OCI-LY1 (cell line): Measurements from ENCODE around the gene SNAI1.

Experiments used
- H2AFZ ChIP-seq: fragments of 200-600 bp; sonication (generic), shearing (Covaris generic); 2 replicates; pipeline ENCODE4 v1.6.0; 2014; ENCODE audit warnings: antibody characterized with exemption, mild to moderate bottlenecking, low read length
- H3F3A ChIP-seq: fragments of 200-600 bp; sonication (generic), shearing (Covaris generic); 2 replicates; pipeline ENCODE4 v1.6.0; 2014; ENCODE audit warnings: mild to moderate bottlenecking, antibody characterized with exemption, low read length, moderate library complexity; ENCODE audit not compliant: insufficient read depth
- H3K27ac ChIP-seq: fragments of 200-600 bp; sonication (generic); 2 replicates; pipeline ENCODE4 v1.5.1; 2014; ENCODE audit warnings: low read length, mixed run types, mild to moderate bottlenecking, low read depth; ENCODE audit not compliant: poor library complexity, severe bottlenecking
- H3K27me3 ChIP-seq: fragments of 200-600 bp; sonication (generic); 2 replicates; pipeline ENCODE4 v1.6.0; 2014; ENCODE audit warnings: antibody characterized with exemption, mild to moderate bottlenecking, low read length, moderate library complexity; ENCODE audit not compliant: insufficient read depth
- H3K36me3 ChIP-seq: fragments of 200-600 bp; sonication (generic); 2 replicates; pipeline ENCODE4 v1.6.1; 2014; ENCODE audit warnings: mild to moderate bottlenecking, antibody characterized with exemption, low read length, moderate library complexity, mixed read lengths; ENCODE audit not compliant: insufficient read depth
- H3K4me1 ChIP-seq: fragments of 200-600 bp; sonication (generic); 2 replicates; pipeline ENCODE4 v1.5.1; 2014; ENCODE audit warnings: mild to moderate bottlenecking, low read length, moderate library complexity; ENCODE audit not compliant: insufficient read depth, severe bottlenecking
- H3K4me2 ChIP-seq: fragments of 200-600 bp; sonication (generic), shearing (Covaris generic); 2 replicates; pipeline ENCODE4 v1.6.1; 2014; ENCODE audit warnings: low read length
- H3K4me3 ChIP-seq: fragments of 200-600 bp; sonication (generic); 2 replicates; pipeline ENCODE4 v1.5.1; 2014; ENCODE audit warnings: low read length, low read depth, mild to moderate bottlenecking, mixed read lengths; ENCODE audit not compliant: poor library complexity, severe bottlenecking
- H3K79me2 ChIP-seq: fragments of 200-600 bp; shearing (Covaris generic); 2 replicates; pipeline ENCODE4 v1.6.1; 2016; ENCODE audit warnings: mixed run types, low read length, mixed read lengths; ENCODE audit not compliant: insufficient read depth
- H3K9ac ChIP-seq: fragments of 200-600 bp; sonication (generic), shearing (Covaris generic); 2 replicates; pipeline ENCODE4 v1.6.1; 2014; ENCODE audit warnings: mild to moderate bottlenecking, low read length, mixed read lengths
- H3K9me2 ChIP-seq: fragments of 200-600 bp; sonication (generic), shearing (Covaris generic); 2 replicates; pipeline ENCODE4 v1.6.1; 2014; ENCODE audit warnings: low read depth, mild to moderate bottlenecking, low read length, mixed read lengths
- H3K9me3 ChIP-seq: fragments of 200-600 bp; shearing (Covaris generic); 2 replicates; pipeline ENCODE4 v1.6.1; 2014; ENCODE audit warnings: low read length, mixed read lengths
- H4K20me1 ChIP-seq: fragments of 200-600 bp; sonication (generic), shearing (Covaris generic); 2 replicates; pipeline ENCODE4 v1.6.0; 2016; ENCODE audit warnings: mild to moderate bottlenecking, low read length; ENCODE audit not compliant: insufficient read depth
- EZH2 ChIP-seq: fragments of 200-600 bp; sonication (generic), shearing (Covaris generic); IDR thresholded peaks from 2 replicates; pipeline ENCODE4 v1.8.0; 2017; ENCODE audit warnings: borderline replicate concordance, mixed run types, mild to moderate bottlenecking, antibody characterized with exemption, low read length, moderate library complexity, mixed read lengths
- TF ChIP-seq, protein P1 (sequence below): fragments of 200-600 bp; sonication (generic), shearing (Covaris generic); IDR thresholded peaks from 2 replicates; pipeline ENCODE4 v1.5.1; 2017; ENCODE audit warnings: mild to moderate bottlenecking, antibody characterized with exemption, low read length, moderate library complexity, mixed read lengths

The SNAI1 gene

DNA sequence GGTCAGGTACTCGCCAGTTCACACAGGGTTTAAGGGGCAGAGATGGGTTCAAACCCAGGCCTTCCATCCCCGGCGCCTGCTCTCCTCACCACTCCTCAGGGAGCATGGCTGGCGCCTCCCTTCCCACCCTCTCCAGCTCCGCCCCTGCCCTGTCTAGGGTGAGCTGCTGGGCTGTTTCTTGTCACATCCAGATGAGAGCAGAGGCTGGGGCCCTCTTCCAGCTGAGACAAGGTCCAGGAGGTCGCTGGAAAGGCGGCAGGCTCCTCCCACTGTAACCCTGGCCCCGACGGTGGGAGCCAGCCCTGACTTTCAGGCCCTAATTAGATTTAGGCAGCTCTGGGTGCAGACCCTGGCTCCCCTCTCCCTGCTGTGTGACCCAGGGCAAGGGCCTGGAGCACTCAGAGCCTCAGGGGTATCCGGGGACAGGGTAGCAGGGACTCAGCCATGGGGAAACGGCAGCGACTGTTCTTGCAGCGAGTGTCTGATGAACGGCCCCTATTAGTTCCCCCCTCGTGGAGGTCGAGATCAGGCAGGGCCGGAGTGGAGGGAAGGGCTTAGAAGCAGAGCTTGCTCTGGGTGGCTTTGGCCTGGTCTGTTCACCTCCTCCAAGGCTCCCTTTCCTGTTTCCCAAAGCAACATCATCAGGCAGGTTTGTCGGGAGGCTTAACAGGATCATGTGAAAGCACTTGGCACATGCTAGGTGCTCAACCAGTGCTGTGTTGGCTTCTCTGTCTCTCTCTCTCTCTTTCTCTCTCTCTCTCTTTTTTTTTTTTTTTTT, 33.4 kb downstream of the SNAI1 start:
- Histone ChIP-seq H3K9ac (no peak overlapping the region), H3K9me2 (no peaks in the 10 kb centered on the region), H3K36me3 (no peaks in the 10 kb centered on the region), H3F3A (no peaks in the 10 kb centered on the region), H3K27ac (no peak overlapping the region), H3K4me1 (peaks cover 12% of the 10 kb centered on the region), H3K4me3 (no peak overlapping the region), H3K4me2 (no peak overlapping the region), H2AFZ (no peak overlapping the region), H4K20me1 (no peaks in the 10 kb centered on the region), H3K9me3 (no peaks in the 10 kb centered on the region), H3K79me2 (no peaks in the 10 kb centered on the region), H3K27me3 (0 out of 2 replicates have a peak, but pooled peaks cover 6% of the 10 kb centered on the region)
- no peak for TF ChIP-seq EZH2
- TF ChIP-seq, protein P1, sequence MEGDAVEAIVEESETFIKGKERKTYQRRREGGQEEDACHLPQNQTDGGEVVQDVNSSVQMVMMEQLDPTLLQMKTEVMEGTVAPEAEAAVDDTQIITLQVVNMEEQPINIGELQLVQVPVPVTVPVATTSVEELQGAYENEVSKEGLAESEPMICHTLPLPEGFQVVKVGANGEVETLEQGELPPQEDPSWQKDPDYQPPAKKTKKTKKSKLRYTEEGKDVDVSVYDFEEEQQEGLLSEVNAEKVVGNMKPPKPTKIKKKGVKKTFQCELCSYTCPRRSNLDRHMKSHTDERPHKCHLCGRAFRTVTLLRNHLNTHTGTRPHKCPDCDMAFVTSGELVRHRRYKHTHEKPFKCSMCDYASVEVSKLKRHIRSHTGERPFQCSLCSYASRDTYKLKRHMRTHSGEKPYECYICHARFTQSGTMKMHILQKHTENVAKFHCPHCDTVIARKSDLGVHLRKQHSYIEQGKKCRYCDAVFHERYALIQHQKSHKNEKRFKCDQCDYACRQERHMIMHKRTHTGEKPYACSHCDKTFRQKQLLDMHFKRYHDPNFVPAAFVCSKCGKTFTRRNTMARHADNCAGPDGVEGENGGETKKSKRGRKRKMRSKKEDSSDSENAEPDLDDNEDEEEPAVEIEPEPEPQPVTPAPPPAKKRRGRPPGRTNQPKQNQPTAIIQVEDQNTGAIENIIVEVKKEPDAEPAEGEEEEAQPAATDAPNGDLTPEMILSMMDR = no peak

DNA sequence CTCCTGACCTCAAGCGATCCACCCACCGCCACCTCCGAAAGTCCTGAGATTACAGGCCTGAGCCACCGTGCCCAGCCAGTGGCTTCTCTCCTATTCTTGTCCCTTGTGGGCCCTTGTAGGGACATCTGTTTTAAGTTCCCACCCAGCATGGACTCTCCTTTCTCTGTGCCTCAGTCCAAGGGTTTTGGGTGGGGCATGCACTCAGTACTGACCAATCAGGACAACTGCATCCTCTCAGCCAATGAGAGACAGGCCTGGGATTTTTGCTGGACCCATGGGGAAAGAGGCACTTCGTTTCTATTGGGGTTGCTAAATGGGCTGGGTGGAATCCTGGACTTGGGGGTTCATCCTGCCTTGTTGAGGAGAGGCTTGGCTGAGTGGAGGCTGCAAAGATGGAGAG, 34.4 kb downstream of the SNAI1 start:
- H3K79me2 ChIP-seq = no peaks in the 10 kb centered on the region
- H3K4me1 ChIP-seq = peaks cover 8% of the 10 kb centered on the region
- H3K27me3 ChIP-seq = 0 out of 2 replicates have a peak, but pooled peaks cover 6% of the 10 kb centered on the region
- no peaks in the 10 kb centered on the region for H3K9me3 ChIP-seq
- TF ChIP-seq EZH2 = no peak
- no peaks in the 10 kb centered on the region for H3K36me3 ChIP-seq
- H3K4me3 ChIP-seq = no peak overlapping the region
- H2AFZ ChIP-seq = no peak overlapping the region
- H3K9ac ChIP-seq = no peak overlapping the region
- H4K20me1 ChIP-seq = no peaks in the 10 kb centered on the region
- H3K4me2 ChIP-seq = no peak overlapping the region
- no peaks in the 10 kb centered on the region for H3F3A ChIP-seq
- H3K27ac ChIP-seq = no peak overlapping the region
- no peaks in the 10 kb centered on the region for H3K9me2 ChIP-seq

DNA sequence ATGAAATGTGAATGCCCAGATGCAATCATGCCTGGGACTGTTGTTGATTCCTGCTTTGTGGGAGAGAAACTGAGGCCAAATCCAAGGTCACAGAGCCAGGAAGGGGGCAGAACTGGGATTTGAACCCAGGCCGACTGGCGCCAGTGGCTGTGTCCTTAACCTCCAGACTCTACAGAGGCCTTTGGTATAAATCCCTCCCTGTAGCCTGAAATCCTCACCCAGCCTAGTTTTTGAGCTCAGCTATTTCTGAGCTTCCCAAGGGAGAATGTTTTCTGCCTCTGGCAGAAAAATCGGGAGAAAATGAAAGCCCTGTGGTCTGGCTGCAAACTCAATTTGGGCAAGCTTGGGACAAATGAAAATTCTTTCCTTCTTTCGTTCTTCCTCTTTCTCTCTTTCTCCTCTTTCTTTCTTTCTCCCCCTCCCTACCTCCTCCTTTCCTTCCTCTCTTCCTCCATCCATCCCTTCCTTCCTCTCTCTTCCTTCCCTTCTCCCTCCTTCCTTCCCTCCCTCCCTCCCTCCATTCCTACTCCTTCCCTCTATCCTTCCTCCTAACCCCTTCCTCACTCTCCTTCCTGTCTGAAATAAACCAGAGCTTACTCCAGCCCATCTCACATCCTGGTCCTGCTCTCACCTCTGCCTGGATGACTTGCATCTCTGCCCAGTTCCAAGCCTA, 34.9 kb downstream of the SNAI1 start:
- peaks cover 3% of the 10 kb centered on the region for H3K4me1 ChIP-seq
- no peaks in the 10 kb centered on the region for H3K9me2 ChIP-seq
- TF ChIP-seq, protein P1 = no peak
- no peak for TF ChIP-seq EZH2
- H3K9ac ChIP-seq = no peak overlapping the region
- no peaks in the 10 kb centered on the region for H3K9me3 ChIP-seq
- no peaks in the 10 kb centered on the region for H3K79me2 ChIP-seq
- H3K27me3 ChIP-seq = 0 out of 2 replicates have a peak, but pooled peaks cover 6% of the 10 kb centered on the region
- no peak overlapping the region for H3K4me2 ChIP-seq
- H3K36me3 ChIP-seq = no peaks in the 10 kb centered on the region
- no peak overlapping the region for H3K4me3 ChIP-seq
- H2AFZ ChIP-seq = no peak overlapping the region
- H4K20me1 ChIP-seq = no peaks in the 10 kb centered on the region
- H3F3A ChIP-seq = no peaks in the 10 kb centered on the region
- no peak overlapping the region for H3K27ac ChIP-seq
